IMR-90 (cell line): ENCODE data around the gene YEATS4. TPM values are rescaled to one million over a fixed set of nuclear protein-coding genes. Genes with fewer than 3 reads are reported as not detected.

Experiments
- ATAC-seq: fragments of 200-7000 bp; cut with Tn5 transposase; 2 replicates; pipeline ENCODE4 v1.9.1; 2020; ENCODE audit warnings: low read depth, mild to moderate bottlenecking, moderate library complexity
- BruUV-seq: library from RNA; stranded (reverse); fragments of 400-500 nt; replicated peaks from 2 replicates; lab custom pipeline; 2021; lab: Mats Ljungman, UMichigan
- CTCF ChIA-PET: fragments of 300-600 bp; formaldehyde crosslinking; extraction: SDS; loops from one replicate; lab custom pipeline; 2021; ENCODE audit warnings: antibody characterized with exemption; lab: Yijun Ruan, JAX
- POLR2A ChIA-PET: fragments of 300-600 bp; sonication (Branson Sonifier 250); formaldehyde crosslinking; loops from one replicate; lab custom pipeline; 2022; ENCODE audit warnings: antibody characterized with exemption; ENCODE audit not compliant: unreplicated experiment; lab: Charles Lee
- DNase-seq: peaks from one replicate; pipeline ENCODE4 v3.0.0; 2013
- H2AFZ ChIP-seq: replicated peaks from 2 replicates; pipeline ENCODE3; 2013; ENCODE audit warnings: low read length, mild to moderate bottlenecking; ENCODE audit not compliant: poor library complexity
- H2AK5ac ChIP-seq: 2 replicates; pipeline ENCODE4 v1.6.1; 2013; ENCODE audit warnings: low read depth, low read length, inconsistent platforms
- H2AK9ac ChIP-seq: replicated peaks from 2 replicates; pipeline ENCODE3; 2013; ENCODE audit warnings: mild to moderate bottlenecking, low read depth, low read length, moderate library complexity; ENCODE audit not compliant: poor library complexity
- H2BK120ac ChIP-seq: 2 replicates; pipeline ENCODE4 v1.6.1; 2013; ENCODE audit warnings: low read depth, low read length, inconsistent platforms
- H2BK15ac ChIP-seq: 3 replicates; pipeline ENCODE4 v1.6.1; 2013; ENCODE audit warnings: low read depth, low read length, inconsistent platforms
- H2BK20ac ChIP-seq: 2 replicates; pipeline ENCODE4 v1.6.1; 2013; ENCODE audit warnings: low read depth, mild to moderate bottlenecking, inconsistent platforms, low read length, moderate library complexity
- H2BK5ac ChIP-seq: 2 replicates; pipeline ENCODE4 v1.6.1; 2013; ENCODE audit warnings: mild to moderate bottlenecking, low read depth, low read length, inconsistent platforms; ENCODE audit not compliant: poor library complexity, severe bottlenecking
- H3K14ac ChIP-seq: replicated peaks from 2 replicates; pipeline ENCODE4 v1.6.1; 2013; ENCODE audit warnings: low read depth, low read length, inconsistent platforms
- H3K18ac ChIP-seq: 2 replicates; pipeline ENCODE4 v1.6.1; 2013; ENCODE audit warnings: low read depth, low read length, control low read depth
- H3K23ac ChIP-seq: 2 replicates; pipeline ENCODE4 v1.6.1; 2013; ENCODE audit warnings: low read depth, low read length, inconsistent platforms
- H3K27ac ChIP-seq: 2 replicates; pipeline ENCODE4 v1.5.1; 2013; ENCODE audit warnings: mild to moderate bottlenecking, control low read depth, low read length; ENCODE audit not compliant: insufficient read depth
- H3K27me3 ChIP-seq: 2 replicates; pipeline ENCODE4 v1.6.1; 2013; ENCODE audit warnings: low read length; ENCODE audit not compliant: control insufficient read depth, insufficient read depth
- H3K36me3 ChIP-seq: 2 replicates; pipeline ENCODE4 v1.6.1; 2013; ENCODE audit warnings: low read length, mixed read lengths; ENCODE audit not compliant: control insufficient read depth, insufficient read depth
- H3K4ac ChIP-seq: 2 replicates; pipeline ENCODE4 v1.6.1; 2013; ENCODE audit warnings: low read depth, low read length, inconsistent platforms
- H3K4me1 ChIP-seq: 2 replicates; pipeline ENCODE4 v1.6.1; 2013; ENCODE audit warnings: low read length, mixed read lengths; ENCODE audit not compliant: control insufficient read depth, insufficient read depth
- H3K4me2 ChIP-seq: 2 replicates; pipeline ENCODE4 v1.6.1; 2013; ENCODE audit warnings: low read depth, mild to moderate bottlenecking, control low read depth, low read length, moderate library complexity
- H3K4me3 ChIP-seq: 2 replicates; pipeline ENCODE4 v1.5.1; 2013; ENCODE audit warnings: low read depth, mild to moderate bottlenecking, control low read depth, low read length, moderate library complexity; ENCODE audit not compliant: insufficient read depth
- H3K56ac ChIP-seq: 2 replicates; pipeline ENCODE4 v1.6.1; 2013; ENCODE audit warnings: low read length, inconsistent platforms; ENCODE audit not compliant: insufficient read depth; ENCODE audit errors: extremely low read depth
- H3K79me1 ChIP-seq, 2 experiments: 2 replicates each; pipeline ENCODE4 v1.6.1; 2013; ENCODE audit warnings: low read length in 2 of 2, inconsistent platforms in 1 of 2, low read depth in 1 of 2
- H3K9ac ChIP-seq: 2 replicates; pipeline ENCODE4 v1.6.1; 2013; ENCODE audit warnings: low read depth, low read length, control low read depth
- H3K9me1 ChIP-seq: 2 replicates; pipeline ENCODE4 v1.6.1; 2013; ENCODE audit warnings: low read length, inconsistent platforms; ENCODE audit not compliant: insufficient read depth
- H3K9me3 ChIP-seq: 2 replicates; pipeline ENCODE4 v1.6.1; 2013; ENCODE audit warnings: low read length; ENCODE audit not compliant: control insufficient read depth, insufficient read depth
- H4K20me1 ChIP-seq: 2 replicates; pipeline ENCODE4 v1.6.1; 2013; ENCODE audit warnings: low read length, inconsistent platforms; ENCODE audit not compliant: insufficient read depth
- H4K5ac ChIP-seq: 2 replicates; pipeline ENCODE4 v1.6.1; 2013; ENCODE audit warnings: mild to moderate bottlenecking, low read depth, low read length, control low read depth
- H4K8ac ChIP-seq, 2 experiments: 2 replicates each; pipeline ENCODE4 v1.6.1; 2013; ENCODE audit warnings: low read depth in 2 of 2, low read length in 2 of 2, control low read depth in 1 of 2, inconsistent platforms in 1 of 2
- H4K91ac ChIP-seq: 2 replicates; pipeline ENCODE4 v1.6.1; 2013; ENCODE audit warnings: low read depth, low read length, inconsistent platforms; ENCODE audit not compliant: insufficient read depth
- CEBPB ChIP-seq: IDR thresholded peaks from 2 replicates; pipeline ENCODE4 v1.6.1; 2012; ENCODE audit warnings: low read depth, low read length, improper control_type of control experiment
- SMC3 ChIP-seq: fragments of 150-350 bp; IDR thresholded peaks from 2 replicates; pipeline ENCODE4 v1.6.1; 2016; ENCODE audit warnings: low read depth, mild to moderate bottlenecking, antibody characterized with exemption, low read length, moderate library complexity
- WGBS, 2 experiments: methylation state at CpG; one replicate each; pipeline versions ENCODE4 v1.1.5 to v1.1.7; 2013; ENCODE audit warnings: missing lambda C conversion rate in 2 of 2; ENCODE audit not compliant: insufficient read length in 1 of 2; ENCODE audit errors: extremely low coverage in 2 of 2; 5-methylcytosine and 5-hydroxymethylcytosine counted together
- dilution Hi-C: fragments of 300-500 bp; cut with HindIII; formaldehyde crosslinking; loops from one replicate; pipeline ENCODE4 v1.14.3; 2018; ENCODE audit warnings: low sequenced_read_pairs; ENCODE audit not compliant: unreplicated experiment
- in situ Hi-C: fragments of 300-500 bp; cut with MboI; formaldehyde crosslinking; loops from 3 replicates; pipeline ENCODE4 v1.14.3; 2019; ENCODE audit warnings: low sequenced_read_pairs, inconsistent platforms, mixed read lengths
- intact Hi-C: fragments of 100-400 bp; cut with micrococcal nuclease; formaldehyde crosslinking; loops from 2 replicates; pipeline ENCODE4 v1.10.0; 2022
- polyA plus RNA-seq, 3 experiments: library from polyadenylated mRNA; depleted of rRNA; stranded (reverse); fragments of >200 nt; gene quantifications; 2 replicates each; pipeline ENCODE4 v1.2.3, GENCODE V29; 2012; ENCODE audit warnings: low replicate concordance in 1 of 3
- total RNA-seq: library from RNA; depleted of rRNA; stranded (reverse); fragments of >200 nt; gene quantifications from 2 replicates; pipeline ENCODE4 v1.2.3, GENCODE V29; 2012

YEATS4 gene
- total and polyA plus RNA-seq, 2 of the 4 experiments (the other 2 are of a cell fraction), result 6.9 to 15.1 TPM

DNA sequence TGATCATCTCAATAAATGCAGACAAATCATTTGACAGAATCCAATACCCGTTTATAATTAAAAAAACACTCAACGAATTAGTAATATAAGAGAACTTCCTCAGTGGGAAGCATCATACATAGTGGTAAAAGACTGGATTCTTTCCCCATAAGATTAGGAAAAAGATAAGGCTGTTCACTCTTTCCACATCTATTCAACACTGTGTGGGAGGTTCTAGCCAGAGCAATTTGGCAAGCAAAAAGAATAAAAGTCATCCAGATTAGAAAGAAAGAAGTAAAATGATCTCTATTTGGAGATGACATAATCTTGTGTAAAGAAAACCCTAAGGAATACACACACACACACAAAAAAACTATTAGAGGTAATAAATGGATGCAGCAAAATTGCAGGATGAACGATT is 38.4 kb downstream of the YEATS4 start:
- no CpG with 5 or more reads among the region's 3 CpGs for WGBS, 2 experiments
- Histone ChIP-seq H2BK20ac (no peak overlapping the region), H2AK9ac (no peak overlapping the region), H3K27ac (no peak overlapping the region), H3K36me3 (no peaks in the 10 kb centered on the region), H2BK120ac (no peak overlapping the region), H3K23ac (no peak overlapping the region), H3K4me1 (no peaks in the 10 kb centered on the region; the same call in 1 of the 2 replicates), H3K79me1 (no peaks in the 10 kb centered on the region; a peak in 1 of 4 replicates), H3K18ac (no peak overlapping the region), H2BK5ac (no peak overlapping the region), H3K56ac (no peak overlapping the region), H3K4me3 (no peak overlapping the region), H2BK15ac (no peak overlapping the region), H3K27me3 (no peaks in the 10 kb centered on the region), H4K8ac (no peak overlapping the region), H3K9ac (no peak overlapping the region), H3K4me2 (no peak overlapping the region), H3K9me3 (no peaks in the 10 kb centered on the region), H2AK5ac (no peak overlapping the region), H2AFZ (no peak overlapping the region), H3K4ac (no peak overlapping the region), H4K91ac (no peak overlapping the region), H4K20me1 (no peaks in the 10 kb centered on the region), H3K14ac (no peak overlapping the region), H4K5ac (no peak overlapping the region), H3K9me1 (no peaks in the 10 kb centered on the region)
- no TSS peak for BruUV-seq
- in situ Hi-C loops, result no loop called here
- dilution Hi-C loops, result no loop called here
- CTCF ChIA-PET, result no interaction called here
- ATAC-seq (no peak), DNase-seq (peak; percentile 62)
- intact Hi-C loops, result no loop called here
- POLR2A ChIA-PET, result no interaction called here
- TF ChIP-seq CEBPB, result peak; percentile 21; the same call in 1 of the 2 replicates
- TF ChIP-seq SMC3, result no peak
